ENCODE measurements around the gene MT2A.
A peak's percentile ranks its signal among the peaks of the same experiment; 100 is the strongest.

Gene MT2A

GRCh38 chr16:56626685-56627084, 18.3 kb downstream of the MT2A start:
- TF ChIP-seq POLR2A (IDR thresholded peaks at IDR 0.05; ENCODE audit: low read depth, low read length) (no peak), TAF1 (IDR thresholded peaks at IDR 0.05; ENCODE audit: low read depth, low read length) (no peak), POLR2AphosphoS5 (IDR thresholded peaks at IDR 0.05; ENCODE audit: low read depth, low read length) (no peak), SPI1 (IDR thresholded peaks at IDR 0.05; ENCODE audit: low read depth, low read length) (no peak), PAX5 (IDR thresholded peaks at IDR 0.05; ENCODE audit: insufficient read depth, low read length, severe bottlenecking) (no peak), POU2F2 (IDR thresholded peaks at IDR 0.05; ENCODE audit: low read depth, low read length) (no peak)
- FAIRE-seq: no peak
- no peak for DNase-seq (ENCODE audit: insufficient read length, low spot score)

GRCh38 chr16:56628486-56629350, 20.3 kb downstream of the MT2A start:
- FAIRE-seq (no peak), DNase-seq (ENCODE audit: insufficient read length, low spot score) (no peak)
- TF ChIP-seq TAF1 (IDR thresholded peaks at IDR 0.05; ENCODE audit: low read depth, low read length) (no peak), SPI1 (IDR thresholded peaks at IDR 0.05; ENCODE audit: low read depth, low read length) (no peak), POLR2AphosphoS5 (IDR thresholded peaks at IDR 0.05; ENCODE audit: low read depth, low read length) (no peak), PAX5 (IDR thresholded peaks at IDR 0.05; ENCODE audit: insufficient read depth, low read length, severe bottlenecking) (no peak)

- no peak for FAIRE-seq
- no peak for TF ChIP-seq TAF1 (IDR thresholded peaks at IDR 0.05; ENCODE audit: low read depth, low read length)
- TF ChIP-seq PAX5 (IDR thresholded peaks at IDR 0.05; ENCODE audit: insufficient read depth, low read length, severe bottlenecking): no peak
- no peak for TF ChIP-seq POLR2A (IDR thresholded peaks at IDR 0.05; ENCODE audit: low read depth, low read length)
- no peak for TF ChIP-seq POLR2AphosphoS5 (IDR thresholded peaks at IDR 0.05; ENCODE audit: low read depth, low read length)
- TF ChIP-seq SPI1 (IDR thresholded peaks at IDR 0.05; ENCODE audit: low read depth, low read length): peak; percentile 60; the same call in 1 of the 2 replicates
- TF ChIP-seq POU2F2 (IDR thresholded peaks at IDR 0.05; ENCODE audit: low read depth, low read length): no peak
- DNase-seq (ENCODE audit: insufficient read length, low spot score): no peak
Observed at GRCh38 chr16:56629531-56629930, 21.1 kb downstream of the MT2A start.

DNA sequence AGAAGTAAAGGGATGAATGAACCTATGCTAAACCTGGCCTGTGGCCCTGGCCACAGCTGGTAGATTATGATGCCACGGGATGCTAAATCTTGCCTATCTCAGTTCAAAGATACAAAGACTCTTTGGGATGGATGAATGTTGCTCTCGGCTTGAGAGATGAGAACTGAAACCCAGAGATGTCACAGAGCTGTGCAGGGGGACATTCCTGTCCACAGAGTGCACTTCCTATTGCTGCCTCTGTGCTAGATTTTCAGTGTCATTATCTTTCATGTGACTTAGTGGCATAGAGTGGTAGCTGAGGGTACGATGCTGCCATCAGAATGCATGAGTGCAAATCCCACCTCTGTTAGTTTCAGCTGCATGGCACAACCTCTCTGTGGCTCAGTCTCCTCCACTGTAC, 21.8 kb downstream of the MT2A start:
- no peak for DNase-seq (ENCODE audit: insufficient read length, low spot score)
- FAIRE-seq: peak; percentile 84
- no peak for TF ChIP-seq POLR2AphosphoS5 (IDR thresholded peaks at IDR 0.05; ENCODE audit: low read depth, low read length)
- TF ChIP-seq PAX5 (IDR thresholded peaks at IDR 0.05; ENCODE audit: insufficient read depth, low read length, severe bottlenecking): no peak
- peak; percentile 90 for TF ChIP-seq SPI1 (IDR thresholded peaks at IDR 0.05; ENCODE audit: low read depth, low read length)
- TF ChIP-seq POU2F2 (IDR thresholded peaks at IDR 0.05; ENCODE audit: low read depth, low read length): no peak
- no peak for TF ChIP-seq POLR2A (IDR thresholded peaks at IDR 0.05; ENCODE audit: low read depth, low read length)
- TF ChIP-seq TAF1 (IDR thresholded peaks at IDR 0.05; ENCODE audit: low read depth, low read length): no peak

- DNase-seq (ENCODE audit: insufficient read length, low spot score) (no peak), FAIRE-seq (no peak)
- TF ChIP-seq POLR2AphosphoS5 (IDR thresholded peaks at IDR 0.05; ENCODE audit: low read depth, low read length) (no peak), SPI1 (IDR thresholded peaks at IDR 0.05; ENCODE audit: low read depth, low read length) (no peak)
Observed at GRCh38 chr16:56631197-56631596, 22.8 kb downstream of the MT2A start.

DNA sequence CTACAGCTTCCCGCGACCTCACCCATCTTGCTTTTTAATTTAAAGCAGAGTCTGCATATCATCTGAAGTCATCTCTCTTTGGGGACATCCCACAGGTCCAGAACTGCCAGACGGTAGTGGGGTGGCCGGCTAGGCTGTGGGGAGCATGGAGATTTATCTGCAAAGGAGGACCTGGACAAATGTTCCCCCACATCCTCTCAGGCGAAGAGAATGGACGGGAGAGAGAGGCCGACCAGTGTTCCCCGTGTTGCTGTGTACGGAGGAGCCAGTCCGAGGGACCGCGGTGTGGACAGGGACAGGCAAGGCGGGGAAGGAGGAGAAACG, 23.4 kb downstream of the MT2A start:
- TF ChIP-seq SPI1 (IDR thresholded peaks at IDR 0.05; ENCODE audit: low read depth, low read length) (no peak), PAX5 (IDR thresholded peaks at IDR 0.05; ENCODE audit: insufficient read depth, low read length, severe bottlenecking) (no peak), TAF1 (IDR thresholded peaks at IDR 0.05; ENCODE audit: low read depth, low read length) (no peak), POU2F2 (IDR thresholded peaks at IDR 0.05; ENCODE audit: low read depth, low read length) (no peak), POLR2A (IDR thresholded peaks at IDR 0.05; ENCODE audit: low read depth, low read length) (no peak), POLR2AphosphoS5 (IDR thresholded peaks at IDR 0.05; ENCODE audit: low read depth, low read length) (no peak)
- no peak for DNase-seq (ENCODE audit: insufficient read length, low spot score)
- FAIRE-seq: no peak

GRCh38 chr16:56632156-56632847, 23.9 kb downstream of the MT2A start, which contains the start of gene MT1M:
TSS of gene MT1M (plus strand) at chr16:56632659. CDS start at chr16:56632732, 73 bp downstream.
- DNase-seq (ENCODE audit: insufficient read length, low spot score): no peak
- TF ChIP-seq POLR2AphosphoS5 (IDR thresholded peaks at IDR 0.05; ENCODE audit: low read depth, low read length): no peak
- TF ChIP-seq SPI1 (IDR thresholded peaks at IDR 0.05; ENCODE audit: low read depth, low read length): no peak
- TF ChIP-seq POLR2A (IDR thresholded peaks at IDR 0.05; ENCODE audit: low read depth, low read length): no peak
- TF ChIP-seq PAX5 (IDR thresholded peaks at IDR 0.05; ENCODE audit: insufficient read depth, low read length, severe bottlenecking): no peak
- no peak for TF ChIP-seq POU2F2 (IDR thresholded peaks at IDR 0.05; ENCODE audit: low read depth, low read length)
- TF ChIP-seq TAF1 (IDR thresholded peaks at IDR 0.05; ENCODE audit: low read depth, low read length): no peak
- no peak for FAIRE-seq

GRCh38 chr16:56632848-56633365, 24.5 kb downstream of the MT2A start:
- TF ChIP-seq PAX5 (IDR thresholded peaks at IDR 0.05; ENCODE audit: insufficient read depth, low read length, severe bottlenecking) (no peak), POU2F2 (IDR thresholded peaks at IDR 0.05; ENCODE audit: low read depth, low read length) (no peak), TAF1 (IDR thresholded peaks at IDR 0.05; ENCODE audit: low read depth, low read length) (no peak), POLR2AphosphoS5 (IDR thresholded peaks at IDR 0.05; ENCODE audit: low read depth, low read length) (no peak), POLR2A (IDR thresholded peaks at IDR 0.05; ENCODE audit: low read depth, low read length) (no peak), SPI1 (IDR thresholded peaks at IDR 0.05; ENCODE audit: low read depth, low read length) (no peak)
- no peak for FAIRE-seq
- DNase-seq (ENCODE audit: insufficient read length, low spot score): no peak

- TF ChIP-seq POLR2AphosphoS5 (IDR thresholded peaks at IDR 0.05; ENCODE audit: low read depth, low read length) (no peak), POU2F2 (IDR thresholded peaks at IDR 0.05; ENCODE audit: low read depth, low read length) (no peak), PAX5 (IDR thresholded peaks at IDR 0.05; ENCODE audit: insufficient read depth, low read length, severe bottlenecking) (no peak), TAF1 (IDR thresholded peaks at IDR 0.05; ENCODE audit: low read depth, low read length) (no peak), SPI1 (IDR thresholded peaks at IDR 0.05; ENCODE audit: low read depth, low read length) (no peak), POLR2A (IDR thresholded peaks at IDR 0.05; ENCODE audit: low read depth, low read length) (no peak)
- no peak for FAIRE-seq
Observed at GRCh38 chr16:56633535-56633934, 25.2 kb downstream of the MT2A start.

More at GRCh38 chr16:56633535-56633934, 25.2 kb downstream of the MT2A start:
- DNase-seq (ENCODE audit: insufficient read length, low spot score): no peak

Measured in GM12891 (cell line).